ENCODE results near the gene LSMEM2. TPM values are rescaled to one million over a fixed set of nuclear protein-coding genes. Genes with fewer than 3 reads are reported as not detected.

LSMEM2 gene
- total RNA-seq, 4 donors from 2014 or later, result 0.90 to 1.5 TPM; not detected in 2

DNA sequence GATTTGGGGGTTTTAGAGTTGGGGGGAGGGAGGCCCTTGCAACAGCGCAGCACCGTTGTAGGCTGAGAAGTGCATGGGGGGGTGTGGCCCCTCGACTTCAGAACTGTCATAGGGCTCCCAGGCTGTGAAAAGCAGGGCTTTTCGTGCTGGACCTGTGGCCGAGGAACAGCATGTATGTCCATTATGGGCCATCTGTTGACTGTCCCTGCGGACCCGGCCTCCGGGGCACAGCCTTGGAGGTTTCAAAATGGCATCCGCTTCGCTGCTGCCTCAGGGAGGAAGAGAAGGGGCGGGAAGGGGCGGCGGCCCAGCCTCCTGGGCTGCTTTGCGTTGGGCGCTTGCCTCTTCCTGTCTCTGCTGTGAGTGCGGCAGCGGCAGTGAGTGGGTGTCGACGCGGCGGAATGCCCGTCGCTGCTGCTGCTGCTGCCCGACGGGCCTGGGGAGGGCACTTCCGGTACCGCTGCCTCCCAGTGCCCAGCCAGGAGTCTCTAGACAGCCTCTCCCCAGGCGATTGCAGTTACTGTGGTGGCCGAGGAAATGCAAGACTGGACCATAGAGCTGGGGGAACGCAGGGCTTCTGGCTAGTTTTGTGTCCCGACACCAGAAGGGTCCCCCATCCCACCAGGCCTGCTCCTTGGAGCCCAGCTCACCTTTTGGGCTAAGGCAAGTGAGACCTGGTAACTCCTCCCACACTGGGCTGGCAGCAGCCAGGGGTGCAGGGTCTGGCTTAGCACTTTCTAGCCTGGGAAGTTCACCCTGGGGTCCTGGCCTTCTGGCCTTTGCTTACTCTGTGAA lies 40.9 kb upstream of the LSMEM2 start:
- H3K4me1 ChIP-seq, result peaks cover 6 to 29% of the 10 kb centered on the region in 2 donors
- H3K4me3 ChIP-seq, result peak overlapping the region; percentile 72 to 91
- H3K27ac ChIP-seq, result peak overlapping the region; percentile 91 to 99
- H3K36me3 ChIP-seq, result no peaks in the 10 kb centered on the region
- H3K9me3 ChIP-seq, result no peaks in the 10 kb centered on the region
- TF ChIP-seq, protein P1, sequence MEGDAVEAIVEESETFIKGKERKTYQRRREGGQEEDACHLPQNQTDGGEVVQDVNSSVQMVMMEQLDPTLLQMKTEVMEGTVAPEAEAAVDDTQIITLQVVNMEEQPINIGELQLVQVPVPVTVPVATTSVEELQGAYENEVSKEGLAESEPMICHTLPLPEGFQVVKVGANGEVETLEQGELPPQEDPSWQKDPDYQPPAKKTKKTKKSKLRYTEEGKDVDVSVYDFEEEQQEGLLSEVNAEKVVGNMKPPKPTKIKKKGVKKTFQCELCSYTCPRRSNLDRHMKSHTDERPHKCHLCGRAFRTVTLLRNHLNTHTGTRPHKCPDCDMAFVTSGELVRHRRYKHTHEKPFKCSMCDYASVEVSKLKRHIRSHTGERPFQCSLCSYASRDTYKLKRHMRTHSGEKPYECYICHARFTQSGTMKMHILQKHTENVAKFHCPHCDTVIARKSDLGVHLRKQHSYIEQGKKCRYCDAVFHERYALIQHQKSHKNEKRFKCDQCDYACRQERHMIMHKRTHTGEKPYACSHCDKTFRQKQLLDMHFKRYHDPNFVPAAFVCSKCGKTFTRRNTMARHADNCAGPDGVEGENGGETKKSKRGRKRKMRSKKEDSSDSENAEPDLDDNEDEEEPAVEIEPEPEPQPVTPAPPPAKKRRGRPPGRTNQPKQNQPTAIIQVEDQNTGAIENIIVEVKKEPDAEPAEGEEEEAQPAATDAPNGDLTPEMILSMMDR (IDR thresholded peaks at IDR 0.05), result no peak
- peak; percentile 59 to 68 for TF ChIP-seq POLR2A (IDR thresholded peaks at IDR 0.05)
- H3K27me3 ChIP-seq, result no peaks in the 10 kb centered on the region
- intact Hi-C loops (cut with DNase I; ENCODE audit: low total_unique reads), result no loop called here
- peak; percentile 78 to 79 for DNase-seq

DNA sequence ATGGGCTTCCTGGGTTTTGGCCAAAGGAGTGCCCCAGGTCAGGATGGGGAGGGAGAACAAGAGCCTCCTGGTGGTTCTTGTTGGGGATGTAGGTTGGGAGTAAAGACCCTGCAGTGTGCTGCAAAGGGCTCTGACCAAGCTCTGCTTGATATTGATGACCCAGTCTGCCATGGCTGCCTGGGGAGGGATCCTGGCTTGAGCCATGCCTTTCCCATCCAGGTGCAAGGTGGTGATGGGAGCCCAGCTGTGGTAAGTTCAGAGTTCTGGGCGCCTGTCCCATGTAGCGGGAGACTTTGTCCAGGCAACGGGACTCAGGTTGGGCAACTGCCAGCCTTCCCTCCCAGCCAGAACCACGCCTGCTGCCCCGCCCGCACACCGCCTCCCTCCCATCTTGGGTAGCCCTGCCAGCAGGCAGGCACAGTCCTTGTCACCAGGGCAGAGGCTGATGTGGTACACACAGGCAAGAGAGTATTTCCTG lies 40.3 kb upstream of the LSMEM2 start:
- no peaks in the 10 kb centered on the region for H3K9me3 ChIP-seq
- DNase-seq, result peak; percentile 70 to 75
- H3K27me3 ChIP-seq, result no peaks in the 10 kb centered on the region
- H3K27ac ChIP-seq, result peak overlapping the region; percentile 91 to 99
- peaks cover 6 to 34% of the 10 kb centered on the region in 2 donors for H3K4me1 ChIP-seq
- TF ChIP-seq, protein P1 (IDR thresholded peaks at IDR 0.05), result no peak
- TF ChIP-seq POLR2A (IDR thresholded peaks at IDR 0.05), result no peak
- intact Hi-C loops (cut with DNase I; ENCODE audit: low total_unique reads), result no loop called here
- peak overlapping the region; percentile 72 to 91 for H3K4me3 ChIP-seq
- H3K36me3 ChIP-seq, result no peaks in the 10 kb centered on the region

DNA sequence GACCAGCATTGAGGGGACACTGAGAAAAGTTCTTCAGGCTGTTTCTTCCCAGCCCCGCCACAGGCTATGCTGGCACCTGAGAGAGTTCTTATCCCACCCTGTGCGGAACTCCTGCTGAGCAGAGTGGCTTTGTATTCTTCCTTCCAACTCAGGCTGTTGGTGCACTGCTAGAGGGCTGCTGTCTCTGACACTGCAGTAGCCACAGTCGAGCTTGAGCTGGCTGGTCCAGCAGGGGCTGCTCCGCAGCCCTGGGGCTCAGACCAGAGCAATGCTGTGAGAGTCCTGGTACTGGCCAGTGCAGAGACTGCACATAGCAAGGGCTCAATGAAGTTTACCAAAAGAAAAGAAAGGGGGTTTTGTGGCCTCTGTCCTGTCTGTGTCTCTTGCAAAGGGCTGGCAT lies 39.2 kb upstream of the LSMEM2 start:
- DNase-seq, result no peak
- intact Hi-C loops (cut with DNase I; ENCODE audit: low total_unique reads), result no loop called here
- H3K4me3 ChIP-seq, result no peak overlapping the region
- TF ChIP-seq, protein P1 (IDR thresholded peaks at IDR 0.05), result no peak
- TF ChIP-seq POLR2A (IDR thresholded peaks at IDR 0.05), result no peak
- no peaks in the 10 kb centered on the region for H3K27me3 ChIP-seq
- peak overlapping the region; percentile 91 to 99 for H3K27ac ChIP-seq
- no peaks in the 10 kb centered on the region for H3K9me3 ChIP-seq
- no peaks in the 10 kb centered on the region for H3K36me3 ChIP-seq
- H3K4me1 ChIP-seq, result peaks cover 6 to 42% of the 10 kb centered on the region in 2 donors

DNA sequence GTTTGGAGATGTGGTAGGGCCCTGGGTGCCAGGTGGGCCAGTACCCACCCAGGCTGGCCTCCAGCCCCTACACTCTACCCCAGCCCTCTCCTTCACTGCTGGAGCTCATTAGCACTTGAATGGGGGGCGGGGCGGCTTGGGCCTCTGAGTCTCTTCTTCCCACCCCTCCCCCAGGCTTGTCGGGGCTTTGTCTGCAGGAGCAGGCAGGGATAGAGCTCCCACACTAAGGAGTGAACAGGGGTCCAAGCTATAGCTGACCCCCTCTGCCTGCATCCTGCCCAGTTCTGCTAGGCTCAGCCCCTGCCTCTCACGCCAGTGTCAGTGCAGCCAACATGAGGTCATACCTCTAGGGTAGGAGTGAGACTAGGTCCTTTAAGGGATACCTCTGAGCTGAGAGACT lies 37.7 kb upstream of the LSMEM2 start:
- no peak for DNase-seq
- no peaks in the 10 kb centered on the region for H3K9me3 ChIP-seq
- no peak overlapping the region for H3K4me3 ChIP-seq
- peak overlapping the region; percentile 67 to 99 for H3K27ac ChIP-seq
- H3K27me3 ChIP-seq, result no peaks in the 10 kb centered on the region
- peaks cover 6 to 57% of the 10 kb centered on the region in 2 donors for H3K4me1 ChIP-seq
- no peak for TF ChIP-seq POLR2A (IDR thresholded peaks at IDR 0.05)
- TF ChIP-seq, protein P1 (IDR thresholded peaks at IDR 0.05), result no peak
- H3K36me3 ChIP-seq, result no peaks in the 10 kb centered on the region
- intact Hi-C loops (cut with DNase I; ENCODE audit: low total_unique reads), result no loop called here

DNA sequence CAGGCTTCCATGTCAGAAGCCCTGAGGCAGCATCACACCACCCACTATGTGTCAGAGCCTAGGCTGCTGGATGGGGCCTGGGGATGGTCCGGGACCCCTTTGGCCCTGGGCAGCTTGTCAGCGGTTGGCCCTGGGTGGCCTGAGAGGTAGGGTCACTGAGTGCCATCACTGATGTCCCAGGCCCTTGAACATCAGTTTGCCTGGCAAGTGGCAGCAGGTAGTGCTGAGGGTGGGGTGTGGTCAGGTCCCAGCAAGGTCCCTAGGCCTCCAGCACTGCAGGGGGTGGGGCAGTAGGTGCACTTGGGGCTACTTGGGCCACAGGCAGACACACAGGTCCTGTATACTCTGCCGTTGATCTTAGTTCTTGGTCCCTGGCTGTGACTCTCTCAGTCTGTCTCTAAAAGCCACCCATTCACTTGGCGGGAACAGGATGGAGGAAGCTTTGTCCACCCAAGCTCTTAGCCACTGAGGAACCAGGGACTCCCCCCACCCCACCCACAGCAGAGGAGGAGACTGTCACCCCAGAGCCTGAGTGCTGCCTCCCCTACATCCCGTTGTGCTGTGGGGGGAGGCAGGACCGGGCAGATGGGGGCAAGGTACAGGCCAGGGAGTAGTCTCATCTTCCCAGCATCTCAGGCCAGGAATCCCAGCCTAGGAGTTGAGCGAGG lies 37.0 kb upstream of the LSMEM2 start:
- Histone ChIP-seq H3K9me3 (no peaks in the 10 kb centered on the region), H3K4me3 (no peak overlapping the region), H3K36me3 (no peaks in the 10 kb centered on the region), H3K27me3 (no peaks in the 10 kb centered on the region), H3K27ac (peak overlapping the region; percentile 67 to 99), H3K4me1 (peaks cover 6 to 64% of the 10 kb centered on the region in 2 donors)
- no peak for DNase-seq
- no peak for TF ChIP-seq POLR2A (IDR thresholded peaks at IDR 0.05)
- TF ChIP-seq, protein P1 (IDR thresholded peaks at IDR 0.05), result no peak
- intact Hi-C loops (cut with DNase I; ENCODE audit: low total_unique reads), result no loop called here

Measured in uterus (tissue), 4 donors.